ENCODE results near the gene PRDM5. TPM values are rescaled to one million over a fixed set of nuclear protein-coding genes. Genes with fewer than 3 reads are reported as not detected.
"Not testable (repeated sequence)": the region's sequence is repeated elsewhere in the genome, so short reads cannot be mapped to it uniquely, and the experiment has no call there.

The PRDM5 gene
- total and polyA plus RNA-seq, 9 donors, result 8.1 to 53.8 (median 36.3) TPM

DNA sequence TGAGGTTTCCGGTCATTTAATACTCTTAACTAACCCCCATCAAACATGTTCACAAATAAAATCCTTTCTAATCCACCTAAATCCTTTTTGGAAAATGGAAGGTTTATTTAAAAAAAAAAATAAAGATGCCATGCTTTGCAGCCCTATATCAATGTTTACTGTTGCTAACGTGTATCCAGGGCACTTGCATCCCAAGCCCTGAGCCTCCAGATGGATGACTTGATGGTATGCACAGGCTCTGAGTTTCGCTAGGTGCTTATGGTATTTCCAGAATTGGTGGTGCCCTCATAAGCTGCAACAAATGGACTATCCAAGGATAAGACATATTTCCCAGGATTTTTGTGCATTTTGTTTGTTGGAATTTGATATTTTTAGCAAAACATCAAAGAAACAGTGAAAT, 257.7 kb downstream of the PRDM5 start:
- intact Hi-C loops (cut with DNase I), result no loop called here
- H3K36me3 ChIP-seq, result no peaks in the 10 kb centered on the region
- WGBS, 3 donors, result 90 to 95% (median 93%) methylated on average over 3 of the region's 3 CpGs

DNA sequence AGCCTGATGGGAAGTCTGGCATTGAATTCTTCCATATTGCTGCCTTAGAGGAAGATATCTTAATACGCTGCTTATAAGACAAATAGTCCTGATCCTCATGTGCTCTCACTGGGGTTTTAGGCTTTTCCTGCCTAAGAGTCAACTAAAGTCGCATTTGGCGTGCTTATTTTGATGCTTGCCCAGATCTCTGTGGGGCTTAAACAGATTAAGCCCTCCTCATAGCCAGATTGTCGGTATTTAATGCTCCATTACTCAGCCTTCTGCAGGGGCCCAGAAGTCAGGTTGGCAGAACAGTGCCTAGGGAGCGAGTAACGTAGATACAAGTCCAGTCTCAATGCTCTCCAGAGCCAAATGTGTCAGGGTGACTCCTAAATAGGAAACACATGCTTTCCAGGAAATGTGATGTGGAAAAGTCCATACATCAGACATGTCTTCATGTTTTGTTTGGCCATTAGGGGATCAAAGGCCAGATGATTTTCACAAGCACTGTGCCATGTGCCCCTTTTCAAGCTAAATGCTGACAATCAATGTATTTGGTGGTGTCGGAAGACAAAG, 262.8 kb downstream of the PRDM5 start:
- Histone ChIP-seq H3K4me1 (ENCODE audit: insufficient read depth) (no peaks in the 10 kb centered on the region), H3K27ac (no peak overlapping the region), H3K4me3 (no peak overlapping the region), H3K9me3 (no peaks in the 10 kb centered on the region), H3K36me3 (no peaks in the 10 kb centered on the region), H3K27me3 (no peaks in the 10 kb centered on the region)
- intact Hi-C loops (cut with DNase I), result no loop called here
- 93 to 97% (median 96%) methylated on average over 7 of the region's 7 CpGs for WGBS, 3 donors
- DNase-seq, result no peak
- TF ChIP-seq POLR2A (IDR thresholded peaks at IDR 0.05) (no peak), EP300 (IDR thresholded peaks at IDR 0.05) (no peak)
- TF ChIP-seq, protein P1, sequence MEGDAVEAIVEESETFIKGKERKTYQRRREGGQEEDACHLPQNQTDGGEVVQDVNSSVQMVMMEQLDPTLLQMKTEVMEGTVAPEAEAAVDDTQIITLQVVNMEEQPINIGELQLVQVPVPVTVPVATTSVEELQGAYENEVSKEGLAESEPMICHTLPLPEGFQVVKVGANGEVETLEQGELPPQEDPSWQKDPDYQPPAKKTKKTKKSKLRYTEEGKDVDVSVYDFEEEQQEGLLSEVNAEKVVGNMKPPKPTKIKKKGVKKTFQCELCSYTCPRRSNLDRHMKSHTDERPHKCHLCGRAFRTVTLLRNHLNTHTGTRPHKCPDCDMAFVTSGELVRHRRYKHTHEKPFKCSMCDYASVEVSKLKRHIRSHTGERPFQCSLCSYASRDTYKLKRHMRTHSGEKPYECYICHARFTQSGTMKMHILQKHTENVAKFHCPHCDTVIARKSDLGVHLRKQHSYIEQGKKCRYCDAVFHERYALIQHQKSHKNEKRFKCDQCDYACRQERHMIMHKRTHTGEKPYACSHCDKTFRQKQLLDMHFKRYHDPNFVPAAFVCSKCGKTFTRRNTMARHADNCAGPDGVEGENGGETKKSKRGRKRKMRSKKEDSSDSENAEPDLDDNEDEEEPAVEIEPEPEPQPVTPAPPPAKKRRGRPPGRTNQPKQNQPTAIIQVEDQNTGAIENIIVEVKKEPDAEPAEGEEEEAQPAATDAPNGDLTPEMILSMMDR (IDR thresholded peaks at IDR 0.05), result no peak

More for the DNA sequence above, 257.7 kb downstream of the PRDM5 start:
- no peaks in the 10 kb centered on the region for H3K4me1 ChIP-seq (ENCODE audit: insufficient read depth)
- no peaks in the 10 kb centered on the region for H3K9me3 ChIP-seq
- DNase-seq, result no peak
- H3K27ac ChIP-seq, result no peak overlapping the region
- no peak overlapping the region for H3K4me3 ChIP-seq
- H3K27me3 ChIP-seq, result no peaks in the 10 kb centered on the region
- TF ChIP-seq, protein P1 (IDR thresholded peaks at IDR 0.05), result no peak
- TF ChIP-seq POLR2A (IDR thresholded peaks at IDR 0.05), result no peak
- TF ChIP-seq EP300 (IDR thresholded peaks at IDR 0.05), result no peak

DNA sequence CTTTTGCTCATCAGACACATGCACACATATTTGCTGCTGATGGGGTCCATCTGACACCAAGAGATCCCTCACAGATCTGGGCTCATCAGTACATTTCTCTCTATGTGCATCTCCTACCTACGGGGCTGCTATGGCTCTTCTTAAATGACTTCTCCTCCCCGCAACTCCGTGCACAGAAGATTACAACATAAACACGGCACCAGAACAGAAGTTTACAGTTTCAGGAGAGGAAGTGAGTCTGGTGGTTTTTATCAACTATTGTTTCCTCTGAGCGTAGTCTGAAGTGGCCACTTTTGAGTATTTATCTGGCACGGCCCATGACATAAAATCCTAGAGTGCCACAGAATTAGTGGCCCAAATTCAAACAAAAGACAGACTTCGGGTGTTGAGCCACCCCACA, 263.8 kb downstream of the PRDM5 start:
- TF ChIP-seq EP300 (IDR thresholded peaks at IDR 0.05) (no peak), POLR2A (IDR thresholded peaks at IDR 0.05) (no peak)
- TF ChIP-seq, protein P1 (IDR thresholded peaks at IDR 0.05), result no peak
- intact Hi-C loops (cut with DNase I), result no loop called here
- 79 to 84% (median 84%) methylated on average over 7 of the region's 7 CpGs for WGBS, 3 donors
- Histone ChIP-seq H3K4me1 (ENCODE audit: insufficient read depth) (no peaks in the 10 kb centered on the region), H3K4me3 (no peak overlapping the region), H3K9me3 (no peaks in the 10 kb centered on the region), H3K27ac (no peak overlapping the region), H3K27me3 (no peaks in the 10 kb centered on the region), H3K36me3 (no peaks in the 10 kb centered on the region)
- DNase-seq, result no peak

DNA sequence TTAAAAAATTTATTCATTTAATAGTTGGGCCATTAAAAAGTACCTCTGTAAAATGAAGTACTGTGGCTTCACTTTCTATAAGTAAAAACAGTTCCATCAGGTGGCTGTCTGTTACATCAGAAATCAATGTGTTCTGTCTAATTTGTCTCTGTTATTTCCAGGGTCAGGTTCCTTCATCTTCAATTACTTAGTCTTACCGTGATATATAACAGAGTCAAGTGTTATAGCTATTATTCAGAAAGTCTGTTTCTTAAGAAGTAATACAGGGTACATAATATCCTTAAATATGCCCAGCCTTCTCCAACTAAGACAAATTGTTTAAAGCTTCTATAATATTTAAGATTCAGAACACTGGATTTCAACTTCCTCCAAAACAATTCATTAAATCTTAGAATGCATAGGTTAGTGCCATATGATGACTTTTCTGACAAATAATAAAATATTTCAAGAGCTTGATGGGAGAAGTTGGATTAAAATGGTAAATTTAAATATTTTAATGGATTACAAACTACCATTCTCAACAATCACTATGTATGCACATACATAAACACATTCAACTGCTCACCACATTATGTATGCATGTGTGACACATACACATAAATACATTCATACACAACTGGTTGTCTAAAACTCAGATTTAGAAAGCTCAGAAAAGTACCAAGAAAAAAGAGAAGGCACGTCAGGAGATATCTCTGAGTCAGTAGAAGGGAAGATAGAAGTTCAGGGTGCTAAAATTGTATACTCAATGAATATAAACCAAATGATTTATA, 268.5 kb downstream of the PRDM5 start:
- DNase-seq, result no peak
- Histone ChIP-seq H3K36me3 (no peaks in the 10 kb centered on the region), H3K27ac (no peak overlapping the region), H3K4me3 (no peak overlapping the region), H3K9me3 (no peaks in the 10 kb centered on the region), H3K4me1 (ENCODE audit: insufficient read depth) (no peaks in the 10 kb centered on the region), H3K27me3 (no peaks in the 10 kb centered on the region)
- TF ChIP-seq EP300 (IDR thresholded peaks at IDR 0.05) (no peak), POLR2A (IDR thresholded peaks at IDR 0.05) (no peak)
- TF ChIP-seq, protein P1 (IDR thresholded peaks at IDR 0.05), result no peak
- intact Hi-C loops (cut with DNase I), result no loop called here
- 94 to 97% (median 96%) methylated on average over 2 of the region's 2 CpGs for WGBS, 3 donors

DNA sequence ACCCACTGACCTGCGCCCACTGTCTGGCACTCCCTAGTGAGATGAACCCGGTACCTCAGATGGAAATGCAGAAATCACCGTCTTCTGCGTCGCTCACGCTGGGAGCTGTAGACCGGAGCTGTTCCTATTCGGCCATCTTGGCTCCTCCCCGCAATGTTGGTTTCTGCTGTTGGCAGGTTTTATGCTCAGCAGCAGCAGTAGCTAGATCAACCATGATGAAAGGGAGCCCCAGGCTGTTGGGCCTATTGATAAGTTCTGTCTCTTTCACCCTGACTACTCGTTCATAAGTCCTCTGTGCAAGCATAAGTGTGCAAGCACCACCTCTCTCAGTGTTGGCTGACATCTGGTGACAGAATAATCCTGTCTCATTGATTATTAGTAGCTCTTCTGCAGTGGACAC, 274.2 kb downstream of the PRDM5 start:
- H3K36me3 ChIP-seq; intact Hi-C loops (cut with DNase I); H3K27me3 ChIP-seq; DNase-seq; H3K4me1 ChIP-seq (ENCODE audit: insufficient read depth); H3K27ac ChIP-seq; H3K4me3 ChIP-seq; H3K9me3 ChIP-seq: not testable (repeated sequence)
- 87 to 99% (median 96%) methylated on average over 8 to 10 of the region's 10 CpGs for WGBS, 3 donors
